Tibial nerve (tissue), 4 donors: ENCODE data around the gene PFN3. TPM values are rescaled to one million over a fixed set of nuclear protein-coding genes. Genes with fewer than 3 reads are reported as not detected.

ENCODE experiments used
- DNase-seq, 2 donors: peaks; one replicate each; pipeline ENCODE4 v3.0.0-alpha.2; 2019; ENCODE audit warnings: low spot score in 2 of 2
- H3K27ac ChIP-seq, 4 donors: fragments of 200-600 bp; sonication (generic) in 3 of 4; one replicate each; pipeline ENCODE4 v1.5.1; 2017 to 2019; ENCODE audit warnings: mild to moderate bottlenecking in 1 of 4
- H3K27me3 ChIP-seq, 2 donors: fragments of 200-600 bp; sonication (generic) in 1 of 2; one replicate each; pipeline versions ENCODE4 v1.5.1 to v1.6.0; 2017 to 2019
- H3K36me3 ChIP-seq, 3 donors: fragments of 200-600 bp; sonication (generic); one replicate each; pipeline ENCODE4 v1.5.1; 2018 to 2019
- H3K4me1 ChIP-seq, 4 donors: fragments of 200-600 bp; sonication (generic) in 3 of 4; one replicate each; pipeline ENCODE4 v1.5.1; 2017 to 2019
- H3K4me3 ChIP-seq, 4 donors: fragments of 200-600 bp; sonication (generic) in 3 of 4; one replicate each; pipeline ENCODE4 v1.5.1; 2017 to 2019; ENCODE audit warnings: mild to moderate bottlenecking in 1 of 4, moderate library complexity in 1 of 4
- H3K9me3 ChIP-seq, 4 donors: fragments of 200-600 bp; sonication (generic) in 3 of 4; one replicate each; pipeline ENCODE4 v1.5.1; 2017 to 2019
- CTCF ChIP-seq, 5 experiments: fragments of 200-600 bp in 3 of 5; fragments of 450-650 bp in 2 of 5; sonication (generic) in 3 of 5; IDR thresholded peaks; one replicate each; pipeline ENCODE4 v1.5.1; 2016 to 2019; ENCODE audit warnings: antibody characterized with exemption in 5 of 5, mild to moderate bottlenecking in 3 of 5, moderate library complexity in 2 of 5
- EP300 ChIP-seq, 2 donors: sonication (generic); formaldehyde crosslinking; IDR thresholded peaks; one replicate each; pipeline ENCODE4 v1.6.1; 2017; ENCODE audit warnings: antibody characterized with exemption in 2 of 2, mild to moderate bottlenecking in 1 of 2
- POLR2A ChIP-seq, 2 donors: fragments of 450-650 bp; IDR thresholded peaks; one replicate each; pipeline ENCODE4 v1.6.1; 2017; ENCODE audit warnings: antibody characterized with exemption in 2 of 2, mild to moderate bottlenecking in 2 of 2, moderate library complexity in 2 of 2
- WGBS, 2 donors: methylation state at CpG; one replicate each; pipeline ENCODE4 v1.1.5; 2018; 5-methylcytosine and 5-hydroxymethylcytosine counted together
- total RNA-seq, 4 donors: library from RNA; depleted of rRNA; stranded (reverse); fragments of >200 nt; gene quantifications; one replicate each; pipeline ENCODE4 v1.1.0, GENCODE V29; 2016

The PFN3 gene
- total RNA-seq, 4 donors from 2014 or later, result not detected

- no peak for DNase-seq
- H3K27me3 ChIP-seq, result peaks cover 0 to 9% of the 10 kb centered on the region in 2 donors
- no peaks in the 10 kb centered on the region for H3K9me3 ChIP-seq
- peaks cover 0 to 28% (median 21%) of the 10 kb centered on the region in 4 donors for H3K4me1 ChIP-seq
- H3K27ac ChIP-seq, result peak overlapping the region in 1 of 4 donors; percentile 3
- 82 to 87% methylated on average over 11 to 14 of the region's 15 CpGs for WGBS, 2 donors
- no peak for TF ChIP-seq EP300 (IDR thresholded peaks at IDR 0.05)
- H3K4me3 ChIP-seq, result no peak overlapping the region
- H3K36me3 ChIP-seq, result peaks cover 0 to 44% (median 0%) of the 10 kb centered on the region in 3 donors
Measured at GRCh38 chr5:177443144-177443983, 42.9 kb upstream of the PFN3 start.

- Histone ChIP-seq H3K4me3 (no peak overlapping the region), H3K36me3 (peaks cover 0 to 55% (median 0%) of the 10 kb centered on the region in 3 donors), H3K9me3 (no peaks in the 10 kb centered on the region), H3K27me3 (no peaks in the 10 kb centered on the region), H3K4me1 (peaks cover 0 to 17% (median 10%) of the 10 kb centered on the region in 4 donors), H3K27ac (peak overlapping the region in 2 of 4 donors; percentile 73 to 83)
- TF ChIP-seq CTCF (IDR thresholded peaks at IDR 0.05), result no peak
- no peak for TF ChIP-seq EP300 (IDR thresholded peaks at IDR 0.05)
- no peak for TF ChIP-seq POLR2A (IDR thresholded peaks at IDR 0.05)
- DNase-seq, result no peak
- WGBS, 2 donors, result 77 to 84% methylated on average over 10 to 18 of the region's 20 CpGs
Measured at GRCh38 chr5:177442066-177442826, 41.8 kb upstream of the PFN3 start.

- Histone ChIP-seq H3K9me3 (no peaks in the 10 kb centered on the region), H3K4me3 (no peak overlapping the region), H3K4me1 (peaks cover 0 to 9% (median 3%) of the 10 kb centered on the region in 4 donors), H3K36me3 (peaks cover 0 to 64% (median 1%) of the 10 kb centered on the region in 3 donors), H3K27me3 (no peaks in the 10 kb centered on the region), H3K27ac (peak overlapping the region in 3 of 4 donors; percentile 34 to 83 (median 73))
- 76 to 86% methylated on average over 17 to 24 of the region's 26 CpGs for WGBS, 2 donors
- TF ChIP-seq POLR2A (IDR thresholded peaks at IDR 0.05) (no peak), CTCF (IDR thresholded peaks at IDR 0.05) (no peak), EP300 (IDR thresholded peaks at IDR 0.05) (no peak)
- DNase-seq, result no peak
Measured at GRCh38 chr5:177440990-177441780, 40.7 kb upstream of the PFN3 start.

- H3K27me3 ChIP-seq, result no peaks in the 10 kb centered on the region
- TF ChIP-seq CTCF (IDR thresholded peaks at IDR 0.05) (no peak), EP300 (IDR thresholded peaks at IDR 0.05) (peak in 1 of 2 donors; percentile 67)
- H3K27ac ChIP-seq, result peak overlapping the region in 3 of 4 donors; percentile 34 to 83 (median 73)
- no peak overlapping the region for H3K4me3 ChIP-seq
- DNase-seq, result no peak
- peaks cover 0 to 72% (median 9%) of the 10 kb centered on the region in 3 donors for H3K36me3 ChIP-seq
- peaks cover 0 to 1% (median 0%) of the 10 kb centered on the region in 4 donors for H3K4me1 ChIP-seq
- H3K9me3 ChIP-seq, result no peaks in the 10 kb centered on the region
- WGBS, 2 donors, result 72 to 86% methylated on average over 19 to 21 of the region's 24 CpGs
Measured at GRCh38 chr5:177440211-177440989, 39.9 kb upstream of the PFN3 start.
